ENCODE results near the gene PTPMT1.
A peak's percentile ranks its signal among the peaks of the same experiment; 100 is the strongest.
"Not testable (repeated sequence)": the region's sequence is repeated elsewhere in the genome, so short reads cannot be mapped to it uniquely, and the experiment has no call there.

Gene PTPMT1

GRCh38 chr11:47560426-47560825 lies 5.0 kb upstream of the PTPMT1 start:
- peak overlapping the region in 1 of 2 experiments; percentile 54 for H2BK12ac ChIP-seq (ENCODE audit: low read length in 2 of 2)
- WGBS: 98% methylated on average over 2 of the region's 2 CpGs
- no peak overlapping the region for H2AFZ ChIP-seq (ENCODE audit: low read depth, low read length)
- no peaks in the 10 kb centered on the region for H3K27me3 ChIP-seq (ENCODE audit: control insufficient read depth in 1 of 2, insufficient read depth in 1 of 2, low read length in 2 of 2)
- H3K4me2 ChIP-seq (ENCODE audit: low read length, poor library complexity, severe bottlenecking): no peak overlapping the region
- no peak overlapping the region for H2BK5ac ChIP-seq (ENCODE audit: low read depth, low read length, poor library complexity, severe bottlenecking)
- no peak overlapping the region for H2BK15ac ChIP-seq (ENCODE audit: low read depth, poor library complexity, severe bottlenecking)
- no peak overlapping the region for H3K23ac ChIP-seq (ENCODE audit: low read length in 2 of 2)
- H4K91ac ChIP-seq (ENCODE audit: low read length): no peak overlapping the region
- H3K27ac ChIP-seq (ENCODE audit: low read length, poor library complexity, severe bottlenecking): no peak overlapping the region
- no peaks in the 10 kb centered on the region for H3K36me3 ChIP-seq (ENCODE audit: control insufficient read depth in 1 of 2, insufficient read depth in 2 of 2, low read depth in 1 of 2, low read length in 2 of 2)
- peaks cover 5% of the 10 kb centered on the region for H3K79me1 ChIP-seq (replicated peaks; ENCODE audit: low read length, poor library complexity, severe bottlenecking)
- H3K14ac ChIP-seq (ENCODE audit: low read length in 2 of 2): no peak overlapping the region
- DNase-seq: no peak
- peak overlapping the region; percentile 26 for H3K9ac ChIP-seq (ENCODE audit: low read length)
- no peak overlapping the region for H3K18ac ChIP-seq (ENCODE audit: low read depth in 1 of 2, low read length in 2 of 2)
- H3K9me3 ChIP-seq (ENCODE audit: control insufficient read depth, low read length): no peaks in the 10 kb centered on the region
- no peak overlapping the region for H3K4ac ChIP-seq (ENCODE audit: low read depth in 1 of 2, low read length in 2 of 2)
- no peak overlapping the region for H4K8ac ChIP-seq (ENCODE audit: low read length)
- no peak overlapping the region for H2AK5ac ChIP-seq (ENCODE audit: low read length, severe bottlenecking)
- no peak overlapping the region for H3K4me3 ChIP-seq (ENCODE audit: insufficient read depth in 1 of 2, low read depth in 1 of 2, low read length in 2 of 2)
- peaks cover 5% of the 10 kb centered on the region for H3K4me1 ChIP-seq (ENCODE audit: control insufficient read depth, insufficient read depth, low read depth, low read length)
- H2BK120ac ChIP-seq (ENCODE audit: low read depth, low read length): no peak overlapping the region

GRCh38 chr11:47562393-47562792 lies 3.0 kb upstream of the PTPMT1 start:
- not testable (repeated sequence) for H3K23ac ChIP-seq (ENCODE audit: low read length in 2 of 2); H3K36me3 ChIP-seq (ENCODE audit: control insufficient read depth in 1 of 2, insufficient read depth in 2 of 2, low read depth in 1 of 2, low read length in 2 of 2); H2BK120ac ChIP-seq (ENCODE audit: low read depth, low read length); DNase-seq; H3K79me1 ChIP-seq (replicated peaks; ENCODE audit: low read length, poor library complexity, severe bottlenecking); H2AFZ ChIP-seq (ENCODE audit: low read depth, low read length); H3K4me3 ChIP-seq (ENCODE audit: insufficient read depth in 1 of 2, low read depth in 1 of 2, low read length in 2 of 2); H2BK15ac ChIP-seq (ENCODE audit: low read depth, poor library complexity, severe bottlenecking); H2BK5ac ChIP-seq (ENCODE audit: low read depth, low read length, poor library complexity, severe bottlenecking); H3K9ac ChIP-seq (ENCODE audit: low read length); H3K18ac ChIP-seq (ENCODE audit: low read depth in 1 of 2, low read length in 2 of 2); H3K27ac ChIP-seq (ENCODE audit: low read length, poor library complexity, severe bottlenecking); H3K4me1 ChIP-seq (ENCODE audit: control insufficient read depth, insufficient read depth, low read depth, low read length); H4K8ac ChIP-seq (ENCODE audit: low read length); H3K9me3 ChIP-seq (ENCODE audit: control insufficient read depth, low read length); H4K91ac ChIP-seq (ENCODE audit: low read length); H2AK5ac ChIP-seq (ENCODE audit: low read length, severe bottlenecking); H3K4me2 ChIP-seq (ENCODE audit: low read length, poor library complexity, severe bottlenecking); H3K14ac ChIP-seq (ENCODE audit: low read length in 2 of 2); H2BK12ac ChIP-seq (ENCODE audit: low read length in 2 of 2); H3K4ac ChIP-seq (ENCODE audit: low read depth in 1 of 2, low read length in 2 of 2); H3K27me3 ChIP-seq (ENCODE audit: control insufficient read depth in 1 of 2, insufficient read depth in 1 of 2, low read length in 2 of 2)
- 100% methylated on average over 3 of the region's 4 CpGs for WGBS

- WGBS: over 99% methylated on average over 9 of the region's 10 CpGs
Observed at GRCh38 chr11:47564366-47564765, 1.0 kb upstream of the PTPMT1 start.

GRCh38 chr11:47564933-47565339 lies 463 bp upstream of the PTPMT1 start:
- H3K27ac ChIP-seq (ENCODE audit: low read length, poor library complexity, severe bottlenecking): no peak overlapping the region
- 13% methylated on average over 10 of the region's 11 CpGs for WGBS
- H2BK120ac ChIP-seq (ENCODE audit: low read depth, low read length): no peak overlapping the region
- peak overlapping the region; percentile 90 for H3K4me2 ChIP-seq (ENCODE audit: low read length, poor library complexity, severe bottlenecking)
- peak overlapping the region in 1 of 2 experiments; percentile 97 for H3K14ac ChIP-seq (ENCODE audit: low read length in 2 of 2)
- no peak for DNase-seq
- peak overlapping the region; percentile 54 to 83 for H3K4ac ChIP-seq (ENCODE audit: low read depth in 1 of 2, low read length in 2 of 2)
- H3K4me1 ChIP-seq (ENCODE audit: control insufficient read depth, insufficient read depth, low read depth, low read length): peaks cover 8% of the 10 kb centered on the region
- no peak overlapping the region for H2AK5ac ChIP-seq (ENCODE audit: low read length, severe bottlenecking)
- peaks cover 7 to 11% of the 10 kb centered on the region in 2 experiments for H3K36me3 ChIP-seq (ENCODE audit: control insufficient read depth in 1 of 2, insufficient read depth in 2 of 2, low read depth in 1 of 2, low read length in 2 of 2)
- peak overlapping the region; percentile 78 to 95 for H3K4me3 ChIP-seq (ENCODE audit: insufficient read depth in 1 of 2, low read depth in 1 of 2, low read length in 2 of 2)
- H2BK15ac ChIP-seq (ENCODE audit: low read depth, poor library complexity, severe bottlenecking): no peak overlapping the region
- H3K79me1 ChIP-seq (replicated peaks; ENCODE audit: low read length, poor library complexity, severe bottlenecking): peaks cover 19% of the 10 kb centered on the region
- H3K23ac ChIP-seq (ENCODE audit: low read length in 2 of 2): peak overlapping the region in 1 of 2 experiments; percentile 73
- no peaks in the 10 kb centered on the region for H3K27me3 ChIP-seq (ENCODE audit: control insufficient read depth in 1 of 2, insufficient read depth in 1 of 2, low read length in 2 of 2)
- no peak overlapping the region for H2BK5ac ChIP-seq (ENCODE audit: low read depth, low read length, poor library complexity, severe bottlenecking)
- H2BK12ac ChIP-seq (ENCODE audit: low read length in 2 of 2): peak overlapping the region in 1 of 2 experiments; percentile 45
- H4K8ac ChIP-seq (ENCODE audit: low read length): peak overlapping the region; percentile 97
- H3K9me3 ChIP-seq (ENCODE audit: control insufficient read depth, low read length): no peaks in the 10 kb centered on the region
- peak overlapping the region; percentile 66 for H2AFZ ChIP-seq (ENCODE audit: low read depth, low read length)
- H3K18ac ChIP-seq (ENCODE audit: low read depth in 1 of 2, low read length in 2 of 2): peak overlapping the region; percentile 81 to 84
- H4K91ac ChIP-seq (ENCODE audit: low read length): peak overlapping the region; percentile 22
- peak overlapping the region; percentile 93 for H3K9ac ChIP-seq (ENCODE audit: low read length)

More at GRCh38 chr11:47564366-47564765, 1.0 kb upstream of the PTPMT1 start:
- not testable (repeated sequence) for H3K27me3 ChIP-seq (ENCODE audit: control insufficient read depth in 1 of 2, insufficient read depth in 1 of 2, low read length in 2 of 2); H3K9ac ChIP-seq (ENCODE audit: low read length); H4K91ac ChIP-seq (ENCODE audit: low read length); H4K8ac ChIP-seq (ENCODE audit: low read length); H3K36me3 ChIP-seq (ENCODE audit: control insufficient read depth in 1 of 2, insufficient read depth in 2 of 2, low read depth in 1 of 2, low read length in 2 of 2); H3K14ac ChIP-seq (ENCODE audit: low read length in 2 of 2); H3K4me2 ChIP-seq (ENCODE audit: low read length, poor library complexity, severe bottlenecking); H3K27ac ChIP-seq (ENCODE audit: low read length, poor library complexity, severe bottlenecking); H2BK120ac ChIP-seq (ENCODE audit: low read depth, low read length); H2BK15ac ChIP-seq (ENCODE audit: low read depth, poor library complexity, severe bottlenecking); H3K23ac ChIP-seq (ENCODE audit: low read length in 2 of 2); DNase-seq; H3K18ac ChIP-seq (ENCODE audit: low read depth in 1 of 2, low read length in 2 of 2); H2BK12ac ChIP-seq (ENCODE audit: low read length in 2 of 2); H3K9me3 ChIP-seq (ENCODE audit: control insufficient read depth, low read length); H3K4ac ChIP-seq (ENCODE audit: low read depth in 1 of 2, low read length in 2 of 2); H2BK5ac ChIP-seq (ENCODE audit: low read depth, low read length, poor library complexity, severe bottlenecking); H2AFZ ChIP-seq (ENCODE audit: low read depth, low read length); H2AK5ac ChIP-seq (ENCODE audit: low read length, severe bottlenecking); H3K4me1 ChIP-seq (ENCODE audit: control insufficient read depth, insufficient read depth, low read depth, low read length)
- H3K4me3 ChIP-seq (ENCODE audit: insufficient read depth in 1 of 2, low read depth in 1 of 2, low read length in 2 of 2): peak overlapping the region in 1 of 2 experiments; percentile 95
- H3K79me1 ChIP-seq (replicated peaks; ENCODE audit: low read length, poor library complexity, severe bottlenecking): peaks cover 18% of the 10 kb centered on the region
